Kidney (tissue), 14 donors: Measurements from ENCODE around the gene DHRS7. TPM values are rescaled to one million over a fixed set of nuclear protein-coding genes. Genes with fewer than 3 reads are reported as not detected.

Experiments used
- DNase-seq, 5 donors: peaks; one replicate each; pipeline ENCODE4 v3.0.0-alpha.2; 2013 to 2020
- FAIRE-seq: peaks from 2 replicates; lab custom pipeline; 2012; peaks lifted over from hg19 to GRCh38; lab: Jason Lieb, UNC
- H3K27ac ChIP-seq, 2 donors: one replicate each; pipeline ENCODE4 v1.7.0; 2013; ENCODE audit warnings: low read depth in 2 of 2, low read length in 2 of 2, inconsistent platforms in 1 of 2
- H3K27me3 ChIP-seq: one replicate; pipeline ENCODE4 v1.7.1; 2013; ENCODE audit warnings: low read length, inconsistent platforms; ENCODE audit not compliant: control insufficient read depth, insufficient read depth
- H3K36me3 ChIP-seq, 3 donors: one replicate each; pipeline versions ENCODE4 v1.7.0 to v1.7.1; 2013; ENCODE audit warnings: low read length in 3 of 3, control low read depth in 1 of 3, inconsistent platforms in 1 of 3; ENCODE audit not compliant: insufficient read depth in 3 of 3, control insufficient read depth in 2 of 3
- H3K4me1 ChIP-seq, 3 donors: one replicate each; pipeline versions ENCODE4 v1.7.0 to v1.7.1; 2013; ENCODE audit warnings: low read length in 3 of 3, inconsistent platforms in 1 of 3, low read depth in 1 of 3; ENCODE audit not compliant: control insufficient read depth in 2 of 3, insufficient read depth in 2 of 3
- H3K4me3 ChIP-seq, 3 donors: one replicate each; pipeline versions ENCODE4 v1.7.0 to v1.8.1; 2013; ENCODE audit warnings: low read length in 3 of 3, control low read depth in 1 of 3, inconsistent platforms in 1 of 3
- H3K9ac ChIP-seq, 3 donors: one replicate each; pipeline versions ENCODE4 v1.7.0 to v1.7.1; 2013; ENCODE audit warnings: low read length in 3 of 3, control low read depth in 1 of 3, inconsistent platforms in 1 of 3
- H3K9me3 ChIP-seq, 3 donors: one replicate each; pipeline versions ENCODE4 v1.7.0 to v1.7.1; 2013; ENCODE audit warnings: low read length in 3 of 3, control low read depth in 1 of 3, inconsistent platforms in 1 of 3; ENCODE audit not compliant: control insufficient read depth in 2 of 3, insufficient read depth in 1 of 3
- intact Hi-C: fragments of 100-400 bp; cut with DNase I; formaldehyde crosslinking; loops from one replicate; pipeline ENCODE4 v1.11.1; 2022
- polyA plus RNA-seq: library from polyadenylated mRNA; stranded (reverse); fragments of 350-450 nt; fragmentation: Illumina TruSeq; extraction: RNeasy Lipid Tissue Mini Kit (QIAGEN cat#74804); gene quantifications from one replicate; pipeline ENCODE4 v1.2.3, GENCODE V29; 2014; ENCODE audit warnings: low read depth, low replicate concordance; ENCODE audit not compliant: insufficient read depth
- total RNA-seq: library from RNA; stranded (reverse); fragmentation: NEBNext Ultra II Directional; extraction: Animal tissue kit (Norgen Biotek cat#: 25700); gene quantifications from one replicate; pipeline ENCODE4 v1.2.1, GENCODE V29; 2021
- TF ChIP-seq, protein P1 (sequence below): IDR thresholded peaks from 3 replicates; pipeline ENCODE4 v1.5.1; 2012; ENCODE audit warnings: mild to moderate bottlenecking, moderate library complexity, borderline replicate concordance; ENCODE audit not compliant: insufficient read depth; ENCODE audit errors: extremely low read depth
- donor health status: control.
- donor health status: control.
- donor health status: control.
- donor health status: control.
- donor health status: control.
- donor health status: DM: yes; HTN: yes; CAD: no.
- donor health status: Normal renal cell carcinoma (clear cell type).

The DHRS7 gene
- total and polyA plus RNA-seq, 2 donors from 2014 or later, result 93.7 to 128 TPM

DNA sequence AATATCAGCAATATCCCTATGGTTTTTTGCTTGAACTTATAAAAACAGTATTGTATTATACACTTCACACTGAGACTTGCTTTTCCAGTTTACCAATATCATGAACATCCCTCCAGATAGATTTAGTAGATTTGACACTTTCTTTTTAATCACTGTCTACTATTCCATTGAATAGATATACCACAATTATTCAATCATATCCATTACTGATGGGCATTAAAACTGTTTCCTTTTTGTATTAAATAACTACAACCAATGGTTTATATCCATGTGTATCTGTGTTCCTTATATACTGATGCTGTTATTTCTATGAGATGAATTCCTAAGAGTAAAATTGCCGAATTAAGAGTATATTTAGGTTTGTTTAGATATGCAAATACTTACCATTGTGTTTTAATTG lies 13.0 kb upstream of the DHRS7 start:
- Histone ChIP-seq H3K4me3 (no peak overlapping the region), H3K27me3 (no peaks in the 10 kb centered on the region), H3K9me3 (no peaks in the 10 kb centered on the region), H3K36me3 (no peaks in the 10 kb centered on the region), H3K27ac (no peak overlapping the region), H3K9ac (no peak overlapping the region), H3K4me1 (no peaks in the 10 kb centered on the region)
- FAIRE-seq (no peak), DNase-seq (no peak)
- intact Hi-C loops, result loop anchor here (10.0 kb wide), 1 partner anchor 113 kb away; no protein-coding TSS in a partner anchor
- TF ChIP-seq, protein P1, sequence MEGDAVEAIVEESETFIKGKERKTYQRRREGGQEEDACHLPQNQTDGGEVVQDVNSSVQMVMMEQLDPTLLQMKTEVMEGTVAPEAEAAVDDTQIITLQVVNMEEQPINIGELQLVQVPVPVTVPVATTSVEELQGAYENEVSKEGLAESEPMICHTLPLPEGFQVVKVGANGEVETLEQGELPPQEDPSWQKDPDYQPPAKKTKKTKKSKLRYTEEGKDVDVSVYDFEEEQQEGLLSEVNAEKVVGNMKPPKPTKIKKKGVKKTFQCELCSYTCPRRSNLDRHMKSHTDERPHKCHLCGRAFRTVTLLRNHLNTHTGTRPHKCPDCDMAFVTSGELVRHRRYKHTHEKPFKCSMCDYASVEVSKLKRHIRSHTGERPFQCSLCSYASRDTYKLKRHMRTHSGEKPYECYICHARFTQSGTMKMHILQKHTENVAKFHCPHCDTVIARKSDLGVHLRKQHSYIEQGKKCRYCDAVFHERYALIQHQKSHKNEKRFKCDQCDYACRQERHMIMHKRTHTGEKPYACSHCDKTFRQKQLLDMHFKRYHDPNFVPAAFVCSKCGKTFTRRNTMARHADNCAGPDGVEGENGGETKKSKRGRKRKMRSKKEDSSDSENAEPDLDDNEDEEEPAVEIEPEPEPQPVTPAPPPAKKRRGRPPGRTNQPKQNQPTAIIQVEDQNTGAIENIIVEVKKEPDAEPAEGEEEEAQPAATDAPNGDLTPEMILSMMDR, result no peak

DNA sequence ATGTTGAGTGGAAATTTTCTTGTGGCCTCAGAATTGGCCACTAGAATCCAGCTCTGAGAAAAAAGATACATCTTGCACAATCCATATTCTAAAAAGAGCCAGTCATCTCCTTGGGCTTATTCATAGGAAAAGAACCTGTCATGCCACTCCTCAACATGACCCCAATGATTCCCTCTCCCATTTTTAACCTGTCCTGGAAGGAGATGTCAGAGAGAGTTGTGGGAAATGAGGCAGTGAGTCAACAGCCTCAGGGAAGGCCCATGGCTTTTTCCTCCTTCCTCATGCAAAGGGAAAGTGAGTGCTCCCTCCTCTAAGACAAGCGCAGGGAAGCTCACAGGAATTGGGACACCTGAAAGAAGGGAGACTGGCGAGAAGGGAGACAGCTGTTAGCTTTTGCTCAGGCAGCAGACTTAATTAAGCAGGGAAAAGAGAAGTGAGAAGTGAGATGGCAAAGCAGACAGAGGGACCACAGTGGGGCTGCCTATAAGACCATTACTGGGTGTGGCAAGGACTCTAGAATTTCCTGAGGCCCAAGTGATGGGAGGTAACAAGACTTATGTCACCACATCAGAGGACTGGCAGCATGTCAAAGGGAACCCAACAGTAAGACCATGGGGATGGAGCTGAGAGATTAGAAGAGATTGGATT lies 10.2 kb upstream of the DHRS7 start:
- FAIRE-seq, result no peak
- no peaks in the 10 kb centered on the region for H3K4me1 ChIP-seq
- DNase-seq, result no peak
- no peaks in the 10 kb centered on the region for H3K9me3 ChIP-seq
- no peak overlapping the region for H3K9ac ChIP-seq
- H3K36me3 ChIP-seq, result no peaks in the 10 kb centered on the region
- intact Hi-C loops, result loop anchor here (10.0 kb wide), 1 partner anchor 111 kb away; no protein-coding TSS in a partner anchor
- H3K27me3 ChIP-seq, result no peaks in the 10 kb centered on the region
- TF ChIP-seq, protein P1, result no peak
- H3K27ac ChIP-seq, result no peak overlapping the region
- H3K4me3 ChIP-seq, result no peak overlapping the region

DNA sequence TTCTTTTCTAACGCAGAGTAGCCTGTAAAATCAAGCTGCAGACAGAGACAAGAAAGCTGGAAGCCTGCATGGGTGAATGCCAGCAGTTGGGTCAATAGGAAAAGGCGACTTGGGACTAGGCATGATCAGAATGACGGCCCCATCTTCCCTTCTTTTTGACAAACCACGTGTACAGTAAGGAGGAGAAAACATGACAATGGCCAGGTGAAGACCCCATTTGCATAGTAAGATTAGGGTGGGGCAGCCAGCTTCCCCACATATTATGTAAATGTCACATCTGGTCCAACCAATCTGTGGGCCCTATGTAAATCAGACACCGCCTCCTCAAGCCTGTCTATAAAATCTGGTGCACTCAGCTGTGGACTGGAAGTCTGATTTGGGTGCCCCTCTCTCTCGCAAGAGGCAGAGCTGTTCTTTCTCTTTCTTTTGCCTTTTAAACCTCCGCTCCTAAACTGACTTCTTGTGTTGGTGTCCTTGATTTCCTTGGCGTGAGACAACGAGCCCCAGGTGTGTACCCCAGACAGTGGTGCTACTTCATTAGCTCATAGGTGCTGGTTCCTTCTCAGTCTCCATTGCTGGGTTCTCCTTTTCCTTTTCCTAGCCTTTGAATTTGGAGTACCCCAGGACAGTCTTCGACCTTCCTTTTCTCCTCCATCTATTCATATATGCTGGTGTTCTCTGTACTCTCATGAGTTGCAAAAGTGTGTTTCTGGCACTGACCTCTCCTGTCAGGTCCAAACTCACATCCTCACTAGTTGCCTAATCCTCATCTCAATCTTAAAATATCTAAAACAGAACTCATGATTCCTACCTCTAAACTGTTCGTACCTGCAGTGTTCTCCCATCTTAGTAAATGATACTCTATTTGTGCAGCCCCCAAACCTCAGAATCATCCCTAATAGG lies 9.4 kb upstream of the DHRS7 start:
- intact Hi-C loops, result loop anchor here (10.0 kb wide), 1 partner anchor 110 kb away; no protein-coding TSS in a partner anchor
- no peak for FAIRE-seq

More for the DNA sequence above, 9.4 kb upstream of the DHRS7 start:
- no peak for DNase-seq
- Histone ChIP-seq H3K36me3 (no peaks in the 10 kb centered on the region), H3K4me3 (no peak overlapping the region), H3K4me1 (no peaks in the 10 kb centered on the region), H3K27me3 (no peaks in the 10 kb centered on the region), H3K9ac (no peak overlapping the region), H3K9me3 (no peaks in the 10 kb centered on the region), H3K27ac (no peak overlapping the region)
- TF ChIP-seq, protein P1, result no peak
